ENCODE measurements around the gene CYP19A1. TPM values are rescaled to one million over a fixed set of nuclear protein-coding genes. Genes with fewer than 3 reads are reported as not detected.
A peak's percentile ranks its signal among the peaks of the same experiment; 100 is the strongest.

CYP19A1 gene
- total RNA-seq, 1 donor = 3.1 TPM

DNA sequence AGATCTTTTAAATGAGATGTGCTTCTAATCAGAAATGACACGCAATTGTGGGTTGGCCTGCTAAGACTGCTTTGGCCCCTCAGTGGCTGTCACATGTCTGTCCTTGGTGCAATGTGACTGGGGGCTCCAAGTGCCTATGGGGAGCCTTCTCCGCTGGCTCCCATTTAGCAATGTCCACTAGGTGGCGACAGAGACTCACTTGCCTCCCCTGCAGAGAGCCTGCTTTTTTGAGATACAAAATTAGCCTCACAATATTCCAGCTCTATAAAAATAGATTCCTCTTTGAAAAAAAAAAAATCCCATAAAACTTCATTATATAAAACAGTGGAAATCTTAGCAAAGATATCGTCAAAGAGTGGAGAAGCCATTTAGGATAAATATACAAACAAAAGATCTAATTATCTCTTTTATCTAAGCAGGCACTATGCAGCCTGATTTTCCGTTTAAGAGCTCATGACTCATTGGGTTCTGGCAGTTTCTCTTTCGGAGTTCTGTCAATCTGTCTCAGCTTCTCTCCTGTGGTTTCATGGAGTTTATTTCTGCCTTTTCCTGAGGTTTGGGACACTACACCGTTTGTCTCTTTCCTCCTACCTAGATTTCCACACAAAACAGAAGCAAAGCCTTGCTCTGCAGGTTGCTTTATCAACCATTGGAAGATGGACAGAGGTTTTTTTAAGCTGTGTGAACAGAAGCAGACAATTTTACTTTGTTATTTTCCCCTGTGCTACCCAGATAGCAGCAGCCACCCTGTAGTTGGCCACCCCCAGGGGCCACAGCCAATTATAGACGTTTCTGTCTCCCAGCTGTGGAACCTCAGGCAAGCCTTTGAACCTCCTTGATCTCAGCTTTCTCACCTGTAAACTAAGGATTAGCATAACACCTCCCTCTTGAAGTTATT is 175.3 kb downstream of the CYP19A1 start:
- H3K4me3 ChIP-seq (ENCODE audit: low read depth, low read length) = peak overlapping the region; percentile 36
- TF ChIP-seq, protein P1, sequence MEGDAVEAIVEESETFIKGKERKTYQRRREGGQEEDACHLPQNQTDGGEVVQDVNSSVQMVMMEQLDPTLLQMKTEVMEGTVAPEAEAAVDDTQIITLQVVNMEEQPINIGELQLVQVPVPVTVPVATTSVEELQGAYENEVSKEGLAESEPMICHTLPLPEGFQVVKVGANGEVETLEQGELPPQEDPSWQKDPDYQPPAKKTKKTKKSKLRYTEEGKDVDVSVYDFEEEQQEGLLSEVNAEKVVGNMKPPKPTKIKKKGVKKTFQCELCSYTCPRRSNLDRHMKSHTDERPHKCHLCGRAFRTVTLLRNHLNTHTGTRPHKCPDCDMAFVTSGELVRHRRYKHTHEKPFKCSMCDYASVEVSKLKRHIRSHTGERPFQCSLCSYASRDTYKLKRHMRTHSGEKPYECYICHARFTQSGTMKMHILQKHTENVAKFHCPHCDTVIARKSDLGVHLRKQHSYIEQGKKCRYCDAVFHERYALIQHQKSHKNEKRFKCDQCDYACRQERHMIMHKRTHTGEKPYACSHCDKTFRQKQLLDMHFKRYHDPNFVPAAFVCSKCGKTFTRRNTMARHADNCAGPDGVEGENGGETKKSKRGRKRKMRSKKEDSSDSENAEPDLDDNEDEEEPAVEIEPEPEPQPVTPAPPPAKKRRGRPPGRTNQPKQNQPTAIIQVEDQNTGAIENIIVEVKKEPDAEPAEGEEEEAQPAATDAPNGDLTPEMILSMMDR (IDR thresholded peaks at IDR 0.05; ENCODE audit: insufficient read depth, low read length) = peak; percentile 97
- DNase-seq (ENCODE audit: low read depth) = peak; percentile 81

DNA sequence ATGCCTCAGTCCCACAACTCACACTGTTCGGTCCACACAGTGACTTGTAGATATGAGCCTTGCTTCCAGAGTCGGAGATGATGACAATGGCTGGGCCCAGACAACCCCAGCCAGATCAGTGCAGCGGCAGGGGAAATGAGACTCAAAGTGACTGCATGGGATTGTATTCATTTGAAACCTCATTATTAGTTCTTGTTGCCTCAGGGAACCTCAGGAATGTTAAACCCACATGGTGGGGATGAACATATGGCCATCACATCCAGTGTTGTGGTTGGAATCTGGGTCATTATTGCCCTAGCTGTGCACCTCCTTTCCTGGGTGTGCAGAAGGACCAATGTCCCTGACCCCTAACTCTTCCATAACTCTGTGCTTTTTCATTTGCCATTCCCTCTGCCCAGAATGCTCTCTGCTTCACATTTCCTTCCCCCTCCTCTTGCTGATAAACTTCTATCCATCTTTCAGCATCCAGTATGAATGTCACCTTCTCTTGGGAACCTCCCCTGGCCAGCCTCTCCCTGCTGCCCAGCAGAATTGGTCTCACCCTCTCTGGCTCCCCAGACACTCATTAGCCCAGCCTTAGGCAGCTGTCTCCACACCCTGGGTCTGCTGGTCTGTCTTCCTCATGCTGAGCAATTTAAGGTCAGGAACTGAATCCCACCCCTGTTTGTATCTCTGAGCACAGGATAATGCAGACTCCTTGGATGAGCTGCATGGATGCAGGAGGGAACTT is 176.7 kb downstream of the CYP19A1 start:
- H3K4me3 ChIP-seq (ENCODE audit: low read depth, low read length) = no peak overlapping the region
- DNase-seq (ENCODE audit: low read depth) = no peak
- TF ChIP-seq, protein P1 (IDR thresholded peaks at IDR 0.05; ENCODE audit: insufficient read depth, low read length) = no peak

DNA sequence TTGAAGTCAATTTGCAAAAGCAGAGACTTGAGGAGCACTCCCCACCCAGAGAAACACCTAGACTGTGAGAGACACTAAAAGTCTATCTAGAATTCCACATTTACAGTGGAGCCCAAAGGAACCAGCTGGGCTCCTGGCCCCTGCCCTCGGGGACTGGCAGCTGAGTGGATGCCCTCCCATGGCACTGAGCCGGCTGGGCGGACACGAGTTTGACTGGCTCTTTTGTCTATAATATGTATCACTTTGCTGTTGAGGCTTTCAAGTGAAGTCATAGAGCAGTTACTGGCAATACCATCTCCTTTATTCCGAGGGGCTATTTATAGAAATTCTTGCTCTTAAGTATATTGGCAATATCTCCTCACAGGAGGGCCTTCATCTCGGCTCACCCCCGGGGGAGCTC is 177.9 kb downstream of the CYP19A1 start:
- no peak overlapping the region for H3K4me3 ChIP-seq (ENCODE audit: low read depth, low read length)
- TF ChIP-seq, protein P1 (IDR thresholded peaks at IDR 0.05; ENCODE audit: insufficient read depth, low read length) = no peak
- DNase-seq (ENCODE audit: low read depth) = no peak

Small RNA genes within 50 kb of the gene (small RNA-seq; reads per million reads assigned to genes)
- not detected for gene AC020891.4
- gene MIR4713 = not detected
- 0.25 reads per million for gene MIR7973-1

Other genes starting within 250 kb of the CYP19A1 start
- gene TNFAIP8L3, start 243.7 kb downstream of the CYP19A1 start, total RNA-seq (ENCODE audit: low replicate concordance) = 10.3 and 22.4 TPM in 2 replicates
- gene GLDN, start 3.1 kb upstream of the CYP19A1 start, total RNA-seq (ENCODE audit: low replicate concordance) = 0.49 and 13.3 TPM in 2 replicates

All from fibroblast of the aortic adventitia (primary cell).